Spinal cord (tissue), 10 donors: ENCODE measurements around the gene MMP23B. TPM values are rescaled to one million over a fixed set of nuclear protein-coding genes. Genes with fewer than 3 reads are reported as not detected.
"Not testable (repeated sequence)": the region's sequence is repeated elsewhere in the genome, so short reads cannot be mapped to it uniquely, and the experiment has no call there.

ENCODE experiments used
- DNase-seq, 6 donors: peaks; one replicate each; pipeline versions ENCODE4 v3.0.0 to v3.0.0-alpha.2; 2013 to 2015; ENCODE audit warnings: low spot score in 6 of 6, low read depth in 4 of 6
- H3K27ac ChIP-seq: one replicate; pipeline ENCODE4 v1.5.1; 2013; ENCODE audit warnings: low read depth, low read length, control low read depth
- H3K27me3 ChIP-seq: one replicate; pipeline ENCODE4 v1.6.1; 2013; ENCODE audit warnings: low read length; ENCODE audit not compliant: control insufficient read depth, insufficient read depth
- H3K36me3 ChIP-seq: one replicate; pipeline ENCODE4 v1.6.1; 2013; ENCODE audit warnings: low read length; ENCODE audit not compliant: control insufficient read depth, insufficient read depth
- H3K4me1 ChIP-seq: one replicate; pipeline ENCODE4 v1.6.1; 2013; ENCODE audit warnings: low read length; ENCODE audit not compliant: control insufficient read depth, insufficient read depth
- H3K4me3 ChIP-seq: one replicate; pipeline ENCODE4 v1.5.1; 2013; ENCODE audit warnings: low read depth, low read length, control low read depth
- H3K9me3 ChIP-seq: one replicate; pipeline ENCODE4 v1.6.1; 2013; ENCODE audit warnings: low read length; ENCODE audit not compliant: control insufficient read depth, insufficient read depth
- WGBS: methylation state at CpG from one replicate; pipeline ENCODE4 v1.1.5; 2013; ENCODE audit warnings: missing lambda C conversion rate; ENCODE audit not compliant: insufficient coverage; 5-methylcytosine and 5-hydroxymethylcytosine counted together
- long read RNA-seq, 4 donors: transcript quantifications; one replicate each; lab custom pipeline, GENCODE V29; 2026
- polyA plus RNA-seq, 2 donors: library from polyadenylated mRNA; unstranded; fragments of 120-200 nt; gene quantifications; one replicate each; pipeline ENCODE4 v1.2.1, GENCODE V29; 2013; ENCODE audit not compliant: insufficient read length in 2 of 2
- total RNA-seq, 2 donors: library from RNA; depleted of rRNA in 1 of 2; stranded (reverse); fragments of 120-200 nt in 1 of 2; fragments of >200 nt in 1 of 2; gene quantifications; one replicate each; pipeline versions ENCODE4 v1.2.3 to v1.2.4, GENCODE V29; 2013 to 2014
- donor health status: healthy.

Gene MMP23B
- total RNA-seq (10 to 100 TPM in 1 of 2 donors, 1 to 10 TPM in 1; 5.9 to 13.2 TPM), polyA plus RNA-seq (1 to 10 TPM; 2.6 to 8.5 TPM)
- long read RNA-seq, donor 1, partial matches to known transcripts, result 0 of 1 reads
- long read RNA-seq, donor 1, other reads (novel, unspliced or antisense), result 0 of 1 reads
- long read RNA-seq, donor 2, result 0 reads
- long read RNA-seq, donor 3, partial matches to known transcripts, result 58 of 61 reads
- long read RNA-seq, donor 3, other reads (novel, unspliced or antisense), result 0 of 61 reads
- long read RNA-seq, donor 4, transcript MMP23B-201 (8 exons, 1,326 nt), result major isoform, 30 of 219 reads
- long read RNA-seq, donor 4, transcript MMP23B-207 (4 exons, 626 nt), result minor isoform, 5 of 219 reads
- long read RNA-seq, donor 4, partial matches to known transcripts, result 179 of 219 reads
- long read RNA-seq, donor 4, other reads (novel, unspliced or antisense), result 0 of 219 reads

GRCh38 chr1:1631782-1632420 is at the start of gene MMP23B:
Gene MMP23B (plus strand): TSS chr1:1632173. CDS start chr1:1632219, 46 bp downstream.
- H3K4me3 ChIP-seq, result no peak within 1 kb of the TSS

GRCh38 chr1:1582585-1583346 is 49.2 kb upstream of the MMP23B start:
- DNase-seq, result no peak
- Histone ChIP-seq H3K36me3 (no peaks in the 10 kb centered on the region), H3K4me3 (no peak overlapping the region), H3K27me3 (peaks cover 9% of the 10 kb centered on the region), H3K4me1 (no peaks in the 10 kb centered on the region), H3K9me3 (no peaks in the 10 kb centered on the region), H3K27ac (no peak overlapping the region)
- 76% methylated on average over 7 of the region's 9 CpGs for WGBS

More at GRCh38 chr1:1631782-1632420, at the start of gene MMP23B:
- Histone ChIP-seq H3K9me3 (no peaks in the 10 kb centered on the region), H3K4me1 (no peaks in the 10 kb centered on the region), H3K36me3 (peaks cover 38% of the 10 kb centered on the region), H3K27me3 (peaks cover 25% of the 10 kb centered on the region), H3K27ac (peak within 1 kb of the TSS; percentile 47)
- DNase-seq, result peak in 1 of 6 donors; percentile 11
- 2% methylated on average over 38 of the region's 48 CpGs for WGBS

GRCh38 chr1:1583347-1584010 is 48.5 kb upstream of the MMP23B start:
- Histone ChIP-seq H3K27ac (no peak overlapping the region), H3K4me3 (no peak overlapping the region), H3K36me3 (no peaks in the 10 kb centered on the region), H3K9me3 (no peaks in the 10 kb centered on the region), H3K4me1 (no peaks in the 10 kb centered on the region), H3K27me3 (peaks cover 7% of the 10 kb centered on the region)
- 82% methylated on average over 21 of the region's 23 CpGs for WGBS
- DNase-seq, result no peak

- H3K36me3 ChIP-seq, result no peaks in the 10 kb centered on the region
- no peak overlapping the region for H3K4me3 ChIP-seq
- H3K4me1 ChIP-seq, result no peaks in the 10 kb centered on the region
- H3K27me3 ChIP-seq, result peaks cover under 1% of the 10 kb centered on the region
- H3K27ac ChIP-seq, result no peak overlapping the region
- no peaks in the 10 kb centered on the region for H3K9me3 ChIP-seq
- WGBS, result 93% methylated on average over 8 of the region's 13 CpGs
- DNase-seq, result no peak
Observed at GRCh38 chr1:1591452-1591851, 40.5 kb upstream of the MMP23B start.

GRCh38 chr1:1593834-1594601 is 38.0 kb upstream of the MMP23B start:
- Histone ChIP-seq H3K27ac (no peak overlapping the region), H3K27me3 (peaks cover 21% of the 10 kb centered on the region), H3K9me3 (no peaks in the 10 kb centered on the region), H3K4me1 (peaks cover 21% of the 10 kb centered on the region), H3K4me3 (no peak overlapping the region), H3K36me3 (peaks cover 7% of the 10 kb centered on the region)
- no peak for DNase-seq
- WGBS, result 80% methylated on average over 24 of the region's 24 CpGs

- H3K4me3 ChIP-seq, result no peak overlapping the region
- peaks cover 24% of the 10 kb centered on the region for H3K27me3 ChIP-seq
- DNase-seq, result no peak
- 58% methylated on average over 10 of the region's 10 CpGs for WGBS
- peaks cover 24% of the 10 kb centered on the region for H3K4me1 ChIP-seq
- no peak overlapping the region for H3K27ac ChIP-seq
- no peaks in the 10 kb centered on the region for H3K9me3 ChIP-seq
- H3K36me3 ChIP-seq, result peaks cover 7% of the 10 kb centered on the region
Observed at GRCh38 chr1:1594602-1595260, 37.2 kb upstream of the MMP23B start.

GRCh38 chr1:1595341-1595740 is 36.6 kb upstream of the MMP23B start:
- Histone ChIP-seq H3K4me1 (peaks cover 26% of the 10 kb centered on the region), H3K27me3 (peaks cover 24% of the 10 kb centered on the region)
- H3K9me3 ChIP-seq, DNase-seq, H3K36me3 ChIP-seq, H3K4me3 ChIP-seq, H3K27ac ChIP-seq: not testable (repeated sequence)
- WGBS, result 84% methylated on average over 2 of the region's 2 CpGs

DNA sequence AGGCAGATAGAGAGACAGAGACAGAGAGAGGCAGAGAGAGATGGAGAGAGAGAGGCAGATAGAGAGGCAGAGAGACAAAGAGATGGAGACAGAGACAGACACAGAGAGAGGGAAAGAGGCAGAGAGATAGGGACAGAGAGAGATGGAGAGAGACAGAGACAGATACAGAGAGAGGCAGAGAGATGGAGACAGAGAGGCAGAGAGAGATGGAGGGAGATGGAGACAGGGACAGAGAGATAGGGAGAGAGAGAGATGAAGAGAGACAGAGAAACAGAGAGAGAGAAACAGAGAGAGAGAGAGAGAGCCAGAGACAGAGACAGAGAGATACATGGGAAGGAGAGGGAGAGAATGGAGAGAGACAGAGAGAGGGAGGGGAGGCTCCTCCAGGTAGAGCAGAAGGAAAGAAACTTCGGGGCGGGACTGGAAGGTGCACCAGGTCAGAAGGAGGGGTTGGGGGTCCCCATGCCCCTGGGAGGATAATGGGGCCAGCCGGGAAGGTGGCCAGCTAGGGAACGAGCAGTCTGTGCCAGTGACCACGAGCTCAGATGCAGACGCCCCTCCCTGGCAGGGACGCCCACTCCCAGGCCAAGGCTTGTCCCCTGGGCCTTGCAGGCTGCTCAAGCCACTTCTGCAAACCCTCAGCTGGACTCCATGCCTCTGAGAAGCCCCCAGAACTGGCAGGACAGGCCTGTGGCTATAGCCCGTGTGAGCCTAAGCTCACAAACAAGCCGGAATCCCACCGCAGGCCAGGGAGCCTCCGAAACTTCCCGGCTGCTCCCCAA is 35.3 kb upstream of the MMP23B start:
- Histone ChIP-seq H3K9me3 (no peaks in the 10 kb centered on the region), H3K36me3 (peaks cover 11% of the 10 kb centered on the region), H3K4me3 (no peak overlapping the region), H3K4me1 (peaks cover 39% of the 10 kb centered on the region), H3K27me3 (peaks cover 31% of the 10 kb centered on the region), H3K27ac (no peak overlapping the region)
- no peak for DNase-seq
- 40% methylated on average over 12 of the region's 12 CpGs for WGBS
